Liver (tissue), 9 donors: ENCODE results near the gene CRMP1. TPM values are rescaled to one million over a fixed set of nuclear protein-coding genes. Genes with fewer than 3 reads are reported as not detected.

Experiments
- DNase-seq: peaks from one replicate; pipeline ENCODE4 v3.0.0-alpha.2; 2017; ENCODE audit warnings: low spot score
- H3K27ac ChIP-seq, 2 donors: one replicate each; pipeline ENCODE4 v1.7.0; 2013; ENCODE audit warnings: inconsistent platforms in 2 of 2, low read length in 2 of 2, control low read depth in 1 of 2, low read depth in 1 of 2, mild to moderate bottlenecking in 1 of 2
- H3K27me3 ChIP-seq, 4 donors: one replicate each; pipeline versions ENCODE4 v1.6.1 to v1.7.0; 2013; ENCODE audit warnings: low read length in 3 of 4, inconsistent platforms in 1 of 4, mild to moderate bottlenecking in 1 of 4, moderate library complexity in 1 of 4; ENCODE audit not compliant: control insufficient read depth in 4 of 4, insufficient read depth in 4 of 4
- H3K36me3 ChIP-seq, 4 donors: one replicate each; pipeline versions ENCODE4 v1.6.1 to v1.7.0; 2013; ENCODE audit warnings: low read length in 3 of 4, mild to moderate bottlenecking in 3 of 4, low read depth in 1 of 4, moderate library complexity in 1 of 4; ENCODE audit not compliant: control insufficient read depth in 4 of 4, insufficient read depth in 3 of 4
- H3K4me1 ChIP-seq, 4 donors: one replicate each; pipeline versions ENCODE4 v1.6.1 to v1.7.0; 2013; ENCODE audit warnings: low read length in 3 of 4, mild to moderate bottlenecking in 3 of 4, moderate library complexity in 1 of 4; ENCODE audit not compliant: control insufficient read depth in 4 of 4, insufficient read depth in 4 of 4
- H3K4me3 ChIP-seq, 3 donors: one replicate each; pipeline versions ENCODE4 v1.6.1 to v1.7.0; 2013; ENCODE audit warnings: low read length in 3 of 3, control low read depth in 1 of 3, low read depth in 1 of 3, mild to moderate bottlenecking in 1 of 3
- H3K9ac ChIP-seq, 2 donors: one replicate each; pipeline ENCODE4 v1.7.0; 2013; ENCODE audit warnings: low read length in 2 of 2, mild to moderate bottlenecking in 2 of 2, moderate library complexity in 2 of 2, control low read depth in 1 of 2, low read depth in 1 of 2
- H3K9me3 ChIP-seq, 4 donors: one replicate each; pipeline versions ENCODE4 v1.6.1 to v1.7.0; 2013; ENCODE audit warnings: low read length in 3 of 4; ENCODE audit not compliant: control insufficient read depth in 4 of 4
- ATF3 ChIP-seq: IDR thresholded peaks from 2 replicates; pipeline ENCODE4 v1.6.1; 2016; ENCODE audit warnings: antibody characterized with exemption
- CTCF ChIP-seq: fragments of 150-350 bp; IDR thresholded peaks from 2 replicates; pipeline ENCODE4 v1.5.1; 2017; ENCODE audit warnings: improper control_type of control experiment, low read depth, low read length; ENCODE audit not compliant: missing input control
- EGR1 ChIP-seq, 2 donors: IDR thresholded peaks; 2 replicates each; pipeline ENCODE4 v1.6.1; 2016 to 2018; ENCODE audit warnings: antibody characterized with exemption in 2 of 2, low read depth in 2 of 2
- FOXA1 ChIP-seq: IDR thresholded peaks from 2 replicates; pipeline ENCODE4 v1.6.1; 2016; ENCODE audit warnings: antibody characterized with exemption
- FOXA2 ChIP-seq: IDR thresholded peaks from 2 replicates; pipeline ENCODE4 v1.6.1; 2016; ENCODE audit warnings: antibody characterized with exemption
- GABPA ChIP-seq, 2 donors: IDR thresholded peaks in 1 of 2; conservative IDR thresholded peaks in 1 of 2; 2 replicates each; pipeline ENCODE4 v1.6.1; 2016; ENCODE audit warnings: antibody characterized with exemption in 2 of 2, mild to moderate bottlenecking in 1 of 2, moderate library complexity in 1 of 2
- HNF4A ChIP-seq, 2 donors: conservative IDR thresholded peaks; 2 replicates each; pipeline ENCODE4 v1.6.1; 2016; ENCODE audit warnings: antibody characterized with exemption in 2 of 2, mild to moderate bottlenecking in 2 of 2
- HNF4G ChIP-seq: IDR thresholded peaks from 2 replicates; pipeline ENCODE4 v1.6.1; 2016; ENCODE audit warnings: antibody characterized with exemption
- JUND ChIP-seq, 2 donors: IDR thresholded peaks; 2 replicates each; pipeline ENCODE4 v1.6.1; 2016; ENCODE audit warnings: antibody characterized with exemption in 2 of 2
- MAX ChIP-seq: IDR thresholded peaks from 2 replicates; pipeline ENCODE4 v1.6.1; 2016; ENCODE audit warnings: antibody characterized with exemption
- NR2F2 ChIP-seq: IDR thresholded peaks from 2 replicates; pipeline ENCODE4 v1.6.1; 2016; ENCODE audit warnings: antibody characterized with exemption
- RAD21 ChIP-seq, 2 donors: IDR thresholded peaks; 2 replicates each; pipeline ENCODE4 v1.6.1; 2016; ENCODE audit warnings: antibody characterized with exemption in 2 of 2, mild to moderate bottlenecking in 2 of 2
- REST ChIP-seq: IDR thresholded peaks from 2 replicates; pipeline ENCODE4 v1.6.1; 2016; ENCODE audit warnings: antibody characterized with exemption, mild to moderate bottlenecking
- RXRA ChIP-seq, 2 donors: IDR thresholded peaks; 2 replicates each; pipeline ENCODE4 v1.6.1; 2017 to 2018; ENCODE audit warnings: antibody characterized with exemption in 2 of 2, mild to moderate bottlenecking in 1 of 2
- TAF1 ChIP-seq: conservative IDR thresholded peaks from 2 replicates; pipeline ENCODE4 v1.6.1; 2016; ENCODE audit warnings: antibody characterized with exemption, mild to moderate bottlenecking
- YY1 ChIP-seq: IDR thresholded peaks from 2 replicates; pipeline ENCODE4 v1.6.1; 2016; ENCODE audit warnings: antibody characterized with exemption, mild to moderate bottlenecking
- ZBTB33 ChIP-seq: IDR thresholded peaks from 2 replicates; pipeline ENCODE4 v1.6.1; 2016; ENCODE audit warnings: antibody characterized with exemption
- WGBS: extraction: QIAGEN DNeasy Blood & Tissue Kit; methylation state at CpG from one replicate; pipeline ENCODE4 v1.1.7; 2013; 5-methylcytosine and 5-hydroxymethylcytosine counted together
- polyA plus RNA-seq, 2 donors: library from polyadenylated mRNA; stranded (reverse) in 1 of 2; unstranded in 1 of 2; fragments of 200-250 nt in 1 of 2; fragments of >200 nt in 1 of 2; fragmentation: Nextera tagmentation in 1 of 2; extraction: Ambion mirVana in 1 of 2; gene quantifications; one replicate each; pipeline versions ENCODE4 v1.2.1 to v1.2.3, GENCODE V29; 2013 to 2015
- total RNA-seq, 2 donors: library from RNA; depleted of rRNA; stranded (reverse); fragments of >200 nt; gene quantifications; one replicate each; pipeline ENCODE4 v1.2.3, GENCODE V29; 2014
- donor health status: healthy.
- donor health status: healthy.
- donor health status: healthy.
- donor health status: healthy.
- donor health status: healthy.

CRMP1 gene
- total and polyA plus RNA-seq, 4 donors, result 0.06 to 0.42 (median 0.12) TPM

- 90% methylated on average over 13 of the region's 13 CpGs for WGBS
- Histone ChIP-seq H3K36me3 (peaks cover 0 to 3% (median 1%) of the 10 kb centered on the region in 4 donors), H3K27ac (no peak overlapping the region), H3K9ac (no peak overlapping the region), H3K4me1 (no peaks in the 10 kb centered on the region), H3K9me3 (no peaks in the 10 kb centered on the region), H3K4me3 (no peak overlapping the region), H3K27me3 (peaks cover 0 to 3% (median 0%) of the 10 kb centered on the region in 4 donors)
- no peak for DNase-seq
- TF ChIP-seq FOXA1 (no peak), MAX (no peak), YY1 (no peak), TAF1 (no peak), CTCF (no peak), HNF4A (conservative IDR thresholded peaks at IDR 0.05) (no peak), REST (no peak)
Measured at GRCh38 chr4:5801696-5802095, 91.2 kb downstream of the CRMP1 start.

GRCh38 chr4:5800496-5800895 is 92.4 kb downstream of the CRMP1 start:
- Histone ChIP-seq H3K4me1 (no peaks in the 10 kb centered on the region), H3K4me3 (no peak overlapping the region), H3K27ac (no peak overlapping the region), H3K9ac (no peak overlapping the region), H3K36me3 (peaks cover 0 to 4% (median 1%) of the 10 kb centered on the region in 4 donors), H3K27me3 (peaks cover 0 to 3% (median 0%) of the 10 kb centered on the region in 4 donors), H3K9me3 (no peaks in the 10 kb centered on the region)
- WGBS, result 95% methylated on average over 10 of the region's 10 CpGs
- no peak for TF ChIP-seq EGR1 (IDR thresholded peaks at IDR 0.05; ENCODE audit: low read depth in 2 of 2)
- TF ChIP-seq FOXA1, result no peak
- TF ChIP-seq NR2F2, result no peak
- no peak for TF ChIP-seq ZBTB33
- TF ChIP-seq MAX, result no peak
- TF ChIP-seq JUND (IDR thresholded peaks at IDR 0.05), result no peak
- no peak for TF ChIP-seq TAF1
- TF ChIP-seq ATF3, result no peak
- no peak for TF ChIP-seq RXRA (IDR thresholded peaks at IDR 0.05)
- no peak for TF ChIP-seq GABPA (IDR thresholded peaks at IDR 0.05 in 1 of 2, conservative IDR thresholded peaks at IDR 0.05 in 1 of 2)
- TF ChIP-seq REST, result no peak
- no peak for TF ChIP-seq HNF4G
- no peak for TF ChIP-seq HNF4A (conservative IDR thresholded peaks at IDR 0.05)
- no peak for TF ChIP-seq RAD21 (IDR thresholded peaks at IDR 0.05)
- no peak for TF ChIP-seq FOXA2
- no peak for TF ChIP-seq YY1
- TF ChIP-seq CTCF, result no peak
- DNase-seq, result no peak
